Panc1 (cell line): ENCODE measurements around the gene BMP7. TPM values are rescaled to one million over a fixed set of nuclear protein-coding genes. Genes with fewer than 3 reads are reported as not detected.

Source experiments
- ATAC-seq: fragments of 200-7000 bp; cut with Tn5 transposase; 2 replicates; pipeline ENCODE4 v1.9.1; 2020; ENCODE audit warnings: mild to moderate bottlenecking, moderate library complexity
- BruUV-seq: library from RNA; stranded (reverse); fragments of 400-500 nt; replicated peaks from 2 replicates; lab custom pipeline; 2021; lab: Mats Ljungman, UMichigan
- CTCF ChIA-PET: fragments of 300-600 bp; sonication (Branson Sonifier 250); formaldehyde crosslinking; loops from one replicate; lab custom pipeline; 2022; ENCODE audit warnings: antibody characterized with exemption; lab: Charles Lee
- POLR2A ChIA-PET: fragments of 300-600 bp; sonication (Branson Sonifier 250); formaldehyde crosslinking; loops from one replicate; lab custom pipeline; 2022; ENCODE audit warnings: antibody characterized with exemption; lab: Charles Lee
- DNase-seq: peaks from one replicate; pipeline ENCODE4 v3.0.0-alpha.2; 2010; ENCODE audit warnings: low read depth, low spot score
- H3K27ac ChIP-seq: 2 replicates; pipeline ENCODE4 v1.5.1; 2011; ENCODE audit warnings: mild to moderate bottlenecking, low read length, inconsistent platforms
- H3K27me3 ChIP-seq: fragments of 200-500 bp; sonication (Bioruptor generic); 2 replicates; pipeline ENCODE4 v1.6.0; 2014; ENCODE audit warnings: low read length, inconsistent platforms; ENCODE audit not compliant: control insufficient read depth, insufficient read depth
- H3K36me3 ChIP-seq: fragments of 200-500 bp; sonication (Bioruptor generic); 2 replicates; pipeline ENCODE4 v1.5.1; 2014; ENCODE audit warnings: inconsistent platforms, mild to moderate bottlenecking, low read length, moderate library complexity; ENCODE audit not compliant: control insufficient read depth, insufficient read depth
- H3K4me1 ChIP-seq: 2 replicates; pipeline ENCODE4 v1.5.1; 2011; ENCODE audit warnings: inconsistent platforms, mild to moderate bottlenecking, low read length, moderate library complexity; ENCODE audit not compliant: control insufficient read depth, insufficient read depth
- H3K4me3 ChIP-seq, 2 experiments: 2 replicates each; pipeline ENCODE4 v1.5.1; 2011 to 2012; ENCODE audit warnings: low read depth in 2 of 2, low read length in 2 of 2, mild to moderate bottlenecking in 2 of 2, inconsistent platforms in 1 of 2, moderate library complexity in 1 of 2
- H3K9me3 ChIP-seq: fragments of 200-500 bp; sonication (Bioruptor generic); 2 replicates; pipeline ENCODE4 v1.5.1; 2014; ENCODE audit warnings: low read depth, mild to moderate bottlenecking, inconsistent platforms, low read length, moderate library complexity; ENCODE audit not compliant: control insufficient read depth, insufficient read depth
- CTCF ChIP-seq: fragments of 450-650 bp; IDR thresholded peaks from 2 replicates; pipeline ENCODE4 v1.5.1; 2017; ENCODE audit warnings: mild to moderate bottlenecking
- POLR2AphosphoS5 ChIP-seq: IDR thresholded peaks from 2 replicates; pipeline ENCODE4 v1.6.1; 2012; ENCODE audit warnings: mild to moderate bottlenecking, low read depth, low read length, moderate library complexity
- SIN3A ChIP-seq: IDR thresholded peaks from 2 replicates; pipeline ENCODE4 v1.6.1; 2012; ENCODE audit warnings: low read depth, mild to moderate bottlenecking, low read length, moderate library complexity, borderline replicate concordance; ENCODE audit not compliant: insufficient read depth
- TCF7L2 ChIP-seq: IDR thresholded peaks from 2 replicates; pipeline ENCODE4 v1.6.1; 2011; ENCODE audit warnings: mild to moderate bottlenecking, low read depth, low read length, inconsistent platforms
- in situ Hi-C: cut with HindIII; loops from 2 replicates; pipeline ENCODE4 v1.10.0; 2016; ENCODE audit warnings: low sequenced_read_pairs, low pct_unique_long_range_greater_than_20kb
- intact Hi-C: fragments of 100-400 bp; cut with micrococcal nuclease; formaldehyde crosslinking; loops from one replicate; pipeline ENCODE4 v1.10.0; 2022; ENCODE audit not compliant: unreplicated experiment
- total RNA-seq: library from RNA; stranded (reverse); gene quantifications from one replicate; pipeline ENCODE4 v1.2.1, GENCODE V29; 2021; ENCODE audit not compliant: unreplicated experiment
- TF ChIP-seq, protein P1 (sequence below), 2 experiments: IDR thresholded peaks; 2 replicates each; pipeline ENCODE4 v1.6.1; 2011 to 2012; ENCODE audit warnings: low read depth in 2 of 2, control low read depth in 1 of 2, low read length in 1 of 2, mild to moderate bottlenecking in 1 of 2, moderate library complexity in 1 of 2; ENCODE audit not compliant: insufficient read depth in 1 of 2

BMP7 gene
- total RNA-seq, 1 experiment from 2014 or later: 11.5 TPM

DNA sequence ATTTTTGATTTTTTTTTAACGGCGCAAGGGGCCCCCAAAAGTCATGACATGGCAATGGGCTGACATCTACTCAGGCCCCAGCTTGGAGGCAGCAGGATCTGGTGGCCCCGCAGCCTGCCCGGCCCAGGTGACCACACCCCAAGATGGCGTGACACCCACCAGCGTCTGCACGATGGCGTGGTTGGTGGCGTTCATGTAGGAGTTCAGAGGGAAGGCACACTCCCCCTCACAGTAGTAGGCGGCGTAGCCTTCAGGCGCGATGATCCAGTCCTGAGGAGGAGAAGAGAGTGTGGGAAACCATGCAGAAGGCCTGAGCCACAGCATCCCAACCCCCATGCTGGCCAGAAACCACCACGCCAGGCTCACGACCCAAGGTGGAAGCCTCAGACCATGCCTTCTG lies 93.4 kb downstream of the BMP7 start:
- DNase-seq (no peak), ATAC-seq (no peak)
- intact Hi-C loops (no loop called here), in situ Hi-C loops (no loop called here)
- TF ChIP-seq TCF7L2 (no peak), SIN3A (no peak), POLR2AphosphoS5 (no peak), CTCF (no peak)
- TF ChIP-seq, protein P1, sequence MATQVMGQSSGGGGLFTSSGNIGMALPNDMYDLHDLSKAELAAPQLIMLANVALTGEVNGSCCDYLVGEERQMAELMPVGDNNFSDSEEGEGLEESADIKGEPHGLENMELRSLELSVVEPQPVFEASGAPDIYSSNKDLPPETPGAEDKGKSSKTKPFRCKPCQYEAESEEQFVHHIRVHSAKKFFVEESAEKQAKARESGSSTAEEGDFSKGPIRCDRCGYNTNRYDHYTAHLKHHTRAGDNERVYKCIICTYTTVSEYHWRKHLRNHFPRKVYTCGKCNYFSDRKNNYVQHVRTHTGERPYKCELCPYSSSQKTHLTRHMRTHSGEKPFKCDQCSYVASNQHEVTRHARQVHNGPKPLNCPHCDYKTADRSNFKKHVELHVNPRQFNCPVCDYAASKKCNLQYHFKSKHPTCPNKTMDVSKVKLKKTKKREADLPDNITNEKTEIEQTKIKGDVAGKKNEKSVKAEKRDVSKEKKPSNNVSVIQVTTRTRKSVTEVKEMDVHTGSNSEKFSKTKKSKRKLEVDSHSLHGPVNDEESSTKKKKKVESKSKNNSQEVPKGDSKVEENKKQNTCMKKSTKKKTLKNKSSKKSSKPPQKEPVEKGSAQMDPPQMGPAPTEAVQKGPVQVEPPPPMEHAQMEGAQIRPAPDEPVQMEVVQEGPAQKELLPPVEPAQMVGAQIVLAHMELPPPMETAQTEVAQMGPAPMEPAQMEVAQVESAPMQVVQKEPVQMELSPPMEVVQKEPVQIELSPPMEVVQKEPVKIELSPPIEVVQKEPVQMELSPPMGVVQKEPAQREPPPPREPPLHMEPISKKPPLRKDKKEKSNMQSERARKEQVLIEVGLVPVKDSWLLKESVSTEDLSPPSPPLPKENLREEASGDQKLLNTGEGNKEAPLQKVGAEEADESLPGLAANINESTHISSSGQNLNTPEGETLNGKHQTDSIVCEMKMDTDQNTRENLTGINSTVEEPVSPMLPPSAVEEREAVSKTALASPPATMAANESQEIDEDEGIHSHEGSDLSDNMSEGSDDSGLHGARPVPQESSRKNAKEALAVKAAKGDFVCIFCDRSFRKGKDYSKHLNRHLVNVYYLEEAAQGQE (IDR thresholded peaks at IDR 0.05; ENCODE audit: insufficient read depth in 1 of 2, low read depth in 2 of 2, low read length in 1 of 2): no peak
- ChIA-PET CTCF (no interaction called here), POLR2A (no interaction called here)
- peaks cover 5% of the 10 kb centered on the region; the same call in 1 of the 2 replicates for H3K4me1 ChIP-seq
- H3K36me3 ChIP-seq: no peaks in the 10 kb centered on the region
- H3K27me3 ChIP-seq: no peaks in the 10 kb centered on the region
- no peak overlapping the region for H3K27ac ChIP-seq
- H3K4me3 ChIP-seq: no peak overlapping the region
- BruUV-seq: no TSS peak
- no peaks in the 10 kb centered on the region for H3K9me3 ChIP-seq

- H3K36me3 ChIP-seq: no peaks in the 10 kb centered on the region
- POLR2A ChIA-PET: no interaction called here
- no peak overlapping the region for H3K27ac ChIP-seq
- intact Hi-C loops (no loop called here), in situ Hi-C loops (no loop called here)
- TF ChIP-seq POLR2AphosphoS5 (no peak), CTCF (no peak), SIN3A (no peak), TCF7L2 (no peak)
- TF ChIP-seq, protein P1 (IDR thresholded peaks at IDR 0.05; ENCODE audit: insufficient read depth in 1 of 2, low read depth in 2 of 2, low read length in 1 of 2): no peak
- no TSS peak for BruUV-seq
- no peaks in the 10 kb centered on the region for H3K27me3 ChIP-seq
- CTCF ChIA-PET: no interaction called here
- H3K9me3 ChIP-seq: no peaks in the 10 kb centered on the region
- H3K4me3 ChIP-seq: no peak overlapping the region
- no peak for ATAC-seq
- H3K4me1 ChIP-seq: peaks cover 18% of the 10 kb centered on the region
- DNase-seq: no peak
These were observed 96.1 kb downstream of the BMP7 start for GRCh38 chr20:57170343-57170742.
